GM12892 (cell line): ENCODE results near the gene GALNT9.

Experiments used
- POLR2A ChIP-seq: IDR thresholded peaks from 2 replicates; pipeline ENCODE4 v1.6.1; 2011; ENCODE audit warnings: low read depth, low read length, control low read depth
- POLR2AphosphoS5 ChIP-seq: IDR thresholded peaks from 2 replicates; pipeline ENCODE4 v1.6.1; 2011; ENCODE audit warnings: low read depth, low read length, control low read depth

GRCh38 chr12:132164426-132164825, 165.0 kb downstream of the GALNT9 start:
- TF ChIP-seq POLR2AphosphoS5 (no peak), POLR2A (no peak)
